Panc1 (cell line): ENCODE data around the gene HTRA3. TPM values are rescaled to one million over a fixed set of nuclear protein-coding genes. Genes with fewer than 3 reads are reported as not detected.

Experiments
- ATAC-seq: fragments of 200-7000 bp; cut with Tn5 transposase; 2 replicates; pipeline ENCODE4 v1.9.1; 2020; ENCODE audit warnings: mild to moderate bottlenecking, moderate library complexity
- BruUV-seq: library from RNA; stranded (reverse); fragments of 400-500 nt; replicated peaks from 2 replicates; lab custom pipeline; 2021; lab: Mats Ljungman, UMichigan
- CTCF ChIA-PET: fragments of 300-600 bp; sonication (Branson Sonifier 250); formaldehyde crosslinking; loops from one replicate; lab custom pipeline; 2022; ENCODE audit warnings: antibody characterized with exemption; lab: Charles Lee
- POLR2A ChIA-PET: fragments of 300-600 bp; sonication (Branson Sonifier 250); formaldehyde crosslinking; loops from one replicate; lab custom pipeline; 2022; ENCODE audit warnings: antibody characterized with exemption; lab: Charles Lee
- DNase-seq: peaks from one replicate; pipeline ENCODE4 v3.0.0-alpha.2; 2010; ENCODE audit warnings: low read depth, low spot score
- H3K27ac ChIP-seq: 2 replicates; pipeline ENCODE4 v1.5.1; 2011; ENCODE audit warnings: mild to moderate bottlenecking, low read length, inconsistent platforms
- H3K27me3 ChIP-seq: fragments of 200-500 bp; sonication (Bioruptor generic); 2 replicates; pipeline ENCODE4 v1.6.0; 2014; ENCODE audit warnings: low read length, inconsistent platforms; ENCODE audit not compliant: control insufficient read depth, insufficient read depth
- H3K36me3 ChIP-seq: fragments of 200-500 bp; sonication (Bioruptor generic); 2 replicates; pipeline ENCODE4 v1.5.1; 2014; ENCODE audit warnings: inconsistent platforms, mild to moderate bottlenecking, low read length, moderate library complexity; ENCODE audit not compliant: control insufficient read depth, insufficient read depth
- H3K4me1 ChIP-seq: 2 replicates; pipeline ENCODE4 v1.5.1; 2011; ENCODE audit warnings: inconsistent platforms, mild to moderate bottlenecking, low read length, moderate library complexity; ENCODE audit not compliant: control insufficient read depth, insufficient read depth
- H3K4me3 ChIP-seq, 2 experiments: 2 replicates each; pipeline ENCODE4 v1.5.1; 2011 to 2012; ENCODE audit warnings: low read depth in 2 of 2, low read length in 2 of 2, mild to moderate bottlenecking in 2 of 2, inconsistent platforms in 1 of 2, moderate library complexity in 1 of 2
- H3K9me3 ChIP-seq: fragments of 200-500 bp; sonication (Bioruptor generic); 2 replicates; pipeline ENCODE4 v1.5.1; 2014; ENCODE audit warnings: low read depth, mild to moderate bottlenecking, inconsistent platforms, low read length, moderate library complexity; ENCODE audit not compliant: control insufficient read depth, insufficient read depth
- POLR2AphosphoS5 ChIP-seq: IDR thresholded peaks from 2 replicates; pipeline ENCODE4 v1.6.1; 2012; ENCODE audit warnings: mild to moderate bottlenecking, low read depth, low read length, moderate library complexity
- SIN3A ChIP-seq: IDR thresholded peaks from 2 replicates; pipeline ENCODE4 v1.6.1; 2012; ENCODE audit warnings: low read depth, mild to moderate bottlenecking, low read length, moderate library complexity, borderline replicate concordance; ENCODE audit not compliant: insufficient read depth
- TCF7L2 ChIP-seq: IDR thresholded peaks from 2 replicates; pipeline ENCODE4 v1.6.1; 2011; ENCODE audit warnings: mild to moderate bottlenecking, low read depth, low read length, inconsistent platforms
- in situ Hi-C: cut with HindIII; loops from 2 replicates; pipeline ENCODE4 v1.10.0; 2016; ENCODE audit warnings: low sequenced_read_pairs, low pct_unique_long_range_greater_than_20kb
- intact Hi-C: fragments of 100-400 bp; cut with micrococcal nuclease; formaldehyde crosslinking; loops from one replicate; pipeline ENCODE4 v1.10.0; 2022; ENCODE audit not compliant: unreplicated experiment
- total RNA-seq: library from RNA; stranded (reverse); gene quantifications from one replicate; pipeline ENCODE4 v1.2.1, GENCODE V29; 2021; ENCODE audit not compliant: unreplicated experiment
- TF ChIP-seq, protein P1 (sequence below), 2 experiments: IDR thresholded peaks; 2 replicates each; pipeline ENCODE4 v1.6.1; 2011 to 2012; ENCODE audit warnings: low read depth in 2 of 2, control low read depth in 1 of 2, low read length in 1 of 2, mild to moderate bottlenecking in 1 of 2, moderate library complexity in 1 of 2; ENCODE audit not compliant: insufficient read depth in 1 of 2
- TF ChIP-seq, protein P2 (sequence below): fragments of 450-650 bp; IDR thresholded peaks from 2 replicates; pipeline ENCODE4 v1.5.1; 2017; ENCODE audit warnings: mild to moderate bottlenecking

The HTRA3 gene
- total RNA-seq, 1 experiment from 2014 or later = 0.98 TPM

DNA sequence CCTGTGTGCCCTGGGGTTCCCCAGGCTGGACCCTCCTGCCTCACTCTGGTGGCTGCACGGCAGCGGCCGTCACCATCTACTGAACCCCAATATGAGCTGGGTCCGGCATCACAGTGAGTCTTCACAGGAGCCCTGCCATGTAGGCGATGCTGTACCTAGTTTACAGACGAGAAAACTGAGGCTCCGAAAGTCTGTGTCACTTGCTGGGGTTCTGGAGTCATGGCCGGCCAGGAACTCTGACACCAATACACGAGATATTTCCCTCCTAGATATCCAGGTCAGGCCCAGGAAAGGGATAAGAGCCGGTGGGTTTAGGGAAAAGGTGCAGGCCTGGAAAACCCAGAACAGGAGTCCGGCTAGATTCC is 74.4 kb downstream of the HTRA3 start:
- no peaks in the 10 kb centered on the region for H3K27me3 ChIP-seq
- DNase-seq (no peak), ATAC-seq (no peak)
- H3K36me3 ChIP-seq = no peaks in the 10 kb centered on the region
- no peaks in the 10 kb centered on the region for H3K9me3 ChIP-seq
- no peaks in the 10 kb centered on the region for H3K4me1 ChIP-seq
- no TSS peak for BruUV-seq
- intact Hi-C loops = no loop called here
- in situ Hi-C loops = no loop called here
- TF ChIP-seq, protein P1, sequence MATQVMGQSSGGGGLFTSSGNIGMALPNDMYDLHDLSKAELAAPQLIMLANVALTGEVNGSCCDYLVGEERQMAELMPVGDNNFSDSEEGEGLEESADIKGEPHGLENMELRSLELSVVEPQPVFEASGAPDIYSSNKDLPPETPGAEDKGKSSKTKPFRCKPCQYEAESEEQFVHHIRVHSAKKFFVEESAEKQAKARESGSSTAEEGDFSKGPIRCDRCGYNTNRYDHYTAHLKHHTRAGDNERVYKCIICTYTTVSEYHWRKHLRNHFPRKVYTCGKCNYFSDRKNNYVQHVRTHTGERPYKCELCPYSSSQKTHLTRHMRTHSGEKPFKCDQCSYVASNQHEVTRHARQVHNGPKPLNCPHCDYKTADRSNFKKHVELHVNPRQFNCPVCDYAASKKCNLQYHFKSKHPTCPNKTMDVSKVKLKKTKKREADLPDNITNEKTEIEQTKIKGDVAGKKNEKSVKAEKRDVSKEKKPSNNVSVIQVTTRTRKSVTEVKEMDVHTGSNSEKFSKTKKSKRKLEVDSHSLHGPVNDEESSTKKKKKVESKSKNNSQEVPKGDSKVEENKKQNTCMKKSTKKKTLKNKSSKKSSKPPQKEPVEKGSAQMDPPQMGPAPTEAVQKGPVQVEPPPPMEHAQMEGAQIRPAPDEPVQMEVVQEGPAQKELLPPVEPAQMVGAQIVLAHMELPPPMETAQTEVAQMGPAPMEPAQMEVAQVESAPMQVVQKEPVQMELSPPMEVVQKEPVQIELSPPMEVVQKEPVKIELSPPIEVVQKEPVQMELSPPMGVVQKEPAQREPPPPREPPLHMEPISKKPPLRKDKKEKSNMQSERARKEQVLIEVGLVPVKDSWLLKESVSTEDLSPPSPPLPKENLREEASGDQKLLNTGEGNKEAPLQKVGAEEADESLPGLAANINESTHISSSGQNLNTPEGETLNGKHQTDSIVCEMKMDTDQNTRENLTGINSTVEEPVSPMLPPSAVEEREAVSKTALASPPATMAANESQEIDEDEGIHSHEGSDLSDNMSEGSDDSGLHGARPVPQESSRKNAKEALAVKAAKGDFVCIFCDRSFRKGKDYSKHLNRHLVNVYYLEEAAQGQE (IDR thresholded peaks at IDR 0.05; ENCODE audit: insufficient read depth in 1 of 2, low read depth in 2 of 2, low read length in 1 of 2) = no peak
- TF ChIP-seq, protein P2, sequence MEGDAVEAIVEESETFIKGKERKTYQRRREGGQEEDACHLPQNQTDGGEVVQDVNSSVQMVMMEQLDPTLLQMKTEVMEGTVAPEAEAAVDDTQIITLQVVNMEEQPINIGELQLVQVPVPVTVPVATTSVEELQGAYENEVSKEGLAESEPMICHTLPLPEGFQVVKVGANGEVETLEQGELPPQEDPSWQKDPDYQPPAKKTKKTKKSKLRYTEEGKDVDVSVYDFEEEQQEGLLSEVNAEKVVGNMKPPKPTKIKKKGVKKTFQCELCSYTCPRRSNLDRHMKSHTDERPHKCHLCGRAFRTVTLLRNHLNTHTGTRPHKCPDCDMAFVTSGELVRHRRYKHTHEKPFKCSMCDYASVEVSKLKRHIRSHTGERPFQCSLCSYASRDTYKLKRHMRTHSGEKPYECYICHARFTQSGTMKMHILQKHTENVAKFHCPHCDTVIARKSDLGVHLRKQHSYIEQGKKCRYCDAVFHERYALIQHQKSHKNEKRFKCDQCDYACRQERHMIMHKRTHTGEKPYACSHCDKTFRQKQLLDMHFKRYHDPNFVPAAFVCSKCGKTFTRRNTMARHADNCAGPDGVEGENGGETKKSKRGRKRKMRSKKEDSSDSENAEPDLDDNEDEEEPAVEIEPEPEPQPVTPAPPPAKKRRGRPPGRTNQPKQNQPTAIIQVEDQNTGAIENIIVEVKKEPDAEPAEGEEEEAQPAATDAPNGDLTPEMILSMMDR = no peak
- TF ChIP-seq TCF7L2 = no peak
- no peak for TF ChIP-seq POLR2AphosphoS5
- TF ChIP-seq SIN3A = no peak
- H3K4me3 ChIP-seq = no peak overlapping the region
- no peak overlapping the region for H3K27ac ChIP-seq
- ChIA-PET POLR2A (no interaction called here), CTCF (no interaction called here)

DNA sequence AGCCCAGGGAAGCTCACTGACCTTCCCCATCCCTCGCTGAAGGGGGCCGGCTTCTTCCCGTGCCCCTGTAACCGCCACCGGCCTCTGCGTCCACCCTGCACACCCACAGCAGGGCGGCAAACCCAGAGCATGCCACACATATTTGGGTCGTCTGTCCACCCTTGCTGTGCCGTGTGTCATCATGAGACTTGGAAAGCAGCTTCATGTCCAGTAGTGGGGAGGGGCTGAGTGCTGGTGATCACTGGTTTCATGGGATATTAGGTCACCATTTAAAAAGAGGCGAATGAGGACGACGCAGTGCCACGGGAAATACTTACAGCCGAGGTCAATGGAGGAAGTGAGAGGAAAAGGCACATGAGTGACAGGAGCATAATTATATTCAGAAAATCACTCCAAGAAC is 74.8 kb downstream of the HTRA3 start:
- in situ Hi-C loops = no loop called here
- CTCF ChIA-PET = no interaction called here

More for the DNA sequence above, 74.8 kb downstream of the HTRA3 start:
- POLR2A ChIA-PET = no interaction called here
- ATAC-seq = no peak
- DNase-seq = no peak
- TF ChIP-seq, protein P1 (IDR thresholded peaks at IDR 0.05; ENCODE audit: insufficient read depth in 1 of 2, low read depth in 2 of 2, low read length in 1 of 2) = no peak
- TF ChIP-seq POLR2AphosphoS5 = no peak
- no peak for TF ChIP-seq TCF7L2
- TF ChIP-seq, protein P2 = no peak
- no peak for TF ChIP-seq SIN3A
- BruUV-seq = no TSS peak
- H3K27ac ChIP-seq = no peak overlapping the region
- no peak overlapping the region for H3K4me3 ChIP-seq
- no peaks in the 10 kb centered on the region for H3K27me3 ChIP-seq
- H3K36me3 ChIP-seq = no peaks in the 10 kb centered on the region
- no peaks in the 10 kb centered on the region for H3K9me3 ChIP-seq
- no peaks in the 10 kb centered on the region for H3K4me1 ChIP-seq
- intact Hi-C loops = no loop called here
